K562 (cell line): ENCODE measurements around the gene DGCR2. TPM values are rescaled to one million over a fixed set of nuclear protein-coding genes. Genes with fewer than 3 reads are reported as not detected.
A peak's percentile ranks its signal among the peaks of the same experiment; 100 is the strongest.

Experiments used
- CBX3 ChIP-seq, 2 experiments: IDR thresholded peaks; 1 replicate in 1 of 2; 2 replicates in 1 of 2; pipeline ENCODE4 v1.6.1; 2012; ENCODE audit warnings: inconsistent platforms in 2 of 2, low read length in 2 of 2, borderline replicate concordance in 1 of 2, control low read depth in 1 of 2
- FOXP1 ChIP-seq: sonication (generic); formaldehyde crosslinking; IDR thresholded peaks from 2 replicates; pipeline ENCODE4 v1.8.0; 2022; ENCODE audit warnings: mild to moderate bottlenecking, missing genetic modification reagents
- HCFC1 ChIP-seq: IDR thresholded peaks from 2 replicates; pipeline ENCODE4 v1.6.1; 2012; ENCODE audit warnings: low read depth, low read length, improper control_type of control experiment
- RB1 ChIP-seq: fragments of 450-650 bp; IDR thresholded peaks from 2 replicates; pipeline ENCODE4 v1.6.1; 2017; ENCODE audit warnings: low read depth, mild to moderate bottlenecking
- SMARCA4 ChIP-seq: fragments of 450-650 bp; IDR thresholded peaks from 2 replicates; pipeline ENCODE4 v1.6.1; 2016
- SUPT5H ChIP-seq: fragments of 450-650 bp; IDR thresholded peaks from 2 replicates; pipeline ENCODE4 v1.6.1; 2016
- TAF9B ChIP-seq: fragments of 450-650 bp; IDR thresholded peaks from 2 replicates; pipeline ENCODE4 v1.6.1; 2018; ENCODE audit warnings: mild to moderate bottlenecking; ENCODE audit not compliant: partially characterized antibody
- TEAD2 ChIP-seq: fragments of 450-650 bp; IDR thresholded peaks from 2 replicates; pipeline ENCODE4 v1.6.1; 2016; ENCODE audit warnings: missing genetic modification characterization, control low read depth, missing compliant biosample characterization
- TSC22D4 ChIP-seq: fragments of 450-650 bp; IDR thresholded peaks from 2 replicates; pipeline ENCODE4 v1.6.1; 2016; ENCODE audit warnings: missing genetic modification characterization, missing biosample characterization, control low read depth
- ZNF354B ChIP-seq: fragments of 250-450 bp; sonication (Bioruptor Pico); IDR thresholded peaks from 2 replicates; pipeline ENCODE4 v1.4.0; 2020
- polyA plus RNA-seq, 8 experiments: library from polyadenylated mRNA; depleted of rRNA in 4 of 8; stranded (reverse) in 5 of 8; unstranded in 3 of 8; fragments of >200 nt; fragmentation: Nextera tagmentation in 2 of 8; fragmentation: Illumina TruSeq in 1 of 8; extraction: Ambion mirVana in 2 of 8; extraction: Trizol in 1 of 8; gene quantifications; 2 replicates each; pipeline versions ENCODE4 v1.2.1 to v1.2.3, GENCODE V29; 2011 to 2014; ENCODE audit warnings: inconsistent platforms in 1 of 8, missing spikeins in 1 of 8
- total RNA-seq, 7 experiments: library from RNA; depleted of rRNA in 6 of 7; stranded (reverse); fragments of >200 nt in 6 of 7; fragmentation: Illumina TruSeq in 2 of 7; extraction: Trizol in 2 of 7; gene quantifications; 2 replicates each; pipeline versions ENCODE4 v1.2.1 to v1.2.3, GENCODE V29; 2011 to 2021; ENCODE audit warnings: low replicate concordance in 1 of 7
- TF ChIP-seq, protein P1 (sequence below): fragments of 200-800 bp; sonication (Bioruptor generic); IDR thresholded peaks from 2 replicates; pipeline ENCODE4 v1.6.1; 2016; ENCODE audit warnings: missing genetic modification characterization, missing compliant biosample characterization
- TF ChIP-seq, protein P2 (sequence below): fragments of 250-450 bp; sonication (Bioruptor Pico); IDR thresholded peaks from 2 replicates; pipeline ENCODE4 v1.8.0; 2021; ENCODE audit warnings: moderate library complexity, mild to moderate bottlenecking, inconsistent platforms
- TF ChIP-seq, protein P3 (sequence below): sonication (generic); formaldehyde crosslinking; IDR thresholded peaks from 2 replicates; pipeline ENCODE4 v1.8.0; 2022; ENCODE audit warnings: mild to moderate bottlenecking, missing genetic modification reagents, borderline replicate concordance
- TF ChIP-seq, protein P4 (sequence below), 2 experiments: fragments of 450-650 bp in 1 of 2; sonication (generic) in 1 of 2; formaldehyde crosslinking in 1 of 2; IDR thresholded peaks in 1 of 2; conservative IDR thresholded peaks in 1 of 2; 2 replicates each; pipeline versions ENCODE4 v1.6.1 to v1.8.1; 2016 to 2023; ENCODE audit warnings: mild to moderate bottlenecking in 2 of 2, moderate library complexity in 2 of 2, inconsistent platforms in 1 of 2, missing genetic modification reagents in 1 of 2
- TF ChIP-seq, protein P5 (sequence below): sonication (generic); formaldehyde crosslinking; IDR thresholded peaks from 2 replicates; pipeline ENCODE4 v1.8.1; 2023; ENCODE audit warnings: mild to moderate bottlenecking, missing genetic modification reagents

Gene DGCR2
- total and polyA plus RNA-seq, 9 of the 15 experiments (the other 6 are each of a cell fraction or from before 2014, with no cell fraction given) = 0.69 to 101 (median 56.4) TPM

DNA sequence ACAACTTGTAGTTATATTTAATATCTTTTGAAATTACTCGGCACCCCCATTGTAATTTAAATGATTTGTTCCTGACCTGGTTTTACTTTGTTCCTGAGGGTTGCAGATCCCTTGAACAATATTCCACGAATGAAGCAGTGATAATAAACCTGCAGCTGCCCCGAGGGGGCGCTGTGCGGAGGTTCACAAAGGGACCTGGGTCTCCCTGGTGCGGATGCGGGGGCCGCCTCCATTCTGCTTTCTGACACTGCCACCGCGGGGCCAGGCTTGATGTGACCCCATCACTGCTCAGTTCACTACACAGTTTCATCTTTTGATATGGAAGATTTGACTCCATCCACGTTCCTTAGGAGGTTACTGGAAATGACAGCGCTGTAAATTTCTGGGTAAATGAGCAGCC lies 123.2 kb downstream of the DGCR2 start (continued):
- TF ChIP-seq, protein P1, sequence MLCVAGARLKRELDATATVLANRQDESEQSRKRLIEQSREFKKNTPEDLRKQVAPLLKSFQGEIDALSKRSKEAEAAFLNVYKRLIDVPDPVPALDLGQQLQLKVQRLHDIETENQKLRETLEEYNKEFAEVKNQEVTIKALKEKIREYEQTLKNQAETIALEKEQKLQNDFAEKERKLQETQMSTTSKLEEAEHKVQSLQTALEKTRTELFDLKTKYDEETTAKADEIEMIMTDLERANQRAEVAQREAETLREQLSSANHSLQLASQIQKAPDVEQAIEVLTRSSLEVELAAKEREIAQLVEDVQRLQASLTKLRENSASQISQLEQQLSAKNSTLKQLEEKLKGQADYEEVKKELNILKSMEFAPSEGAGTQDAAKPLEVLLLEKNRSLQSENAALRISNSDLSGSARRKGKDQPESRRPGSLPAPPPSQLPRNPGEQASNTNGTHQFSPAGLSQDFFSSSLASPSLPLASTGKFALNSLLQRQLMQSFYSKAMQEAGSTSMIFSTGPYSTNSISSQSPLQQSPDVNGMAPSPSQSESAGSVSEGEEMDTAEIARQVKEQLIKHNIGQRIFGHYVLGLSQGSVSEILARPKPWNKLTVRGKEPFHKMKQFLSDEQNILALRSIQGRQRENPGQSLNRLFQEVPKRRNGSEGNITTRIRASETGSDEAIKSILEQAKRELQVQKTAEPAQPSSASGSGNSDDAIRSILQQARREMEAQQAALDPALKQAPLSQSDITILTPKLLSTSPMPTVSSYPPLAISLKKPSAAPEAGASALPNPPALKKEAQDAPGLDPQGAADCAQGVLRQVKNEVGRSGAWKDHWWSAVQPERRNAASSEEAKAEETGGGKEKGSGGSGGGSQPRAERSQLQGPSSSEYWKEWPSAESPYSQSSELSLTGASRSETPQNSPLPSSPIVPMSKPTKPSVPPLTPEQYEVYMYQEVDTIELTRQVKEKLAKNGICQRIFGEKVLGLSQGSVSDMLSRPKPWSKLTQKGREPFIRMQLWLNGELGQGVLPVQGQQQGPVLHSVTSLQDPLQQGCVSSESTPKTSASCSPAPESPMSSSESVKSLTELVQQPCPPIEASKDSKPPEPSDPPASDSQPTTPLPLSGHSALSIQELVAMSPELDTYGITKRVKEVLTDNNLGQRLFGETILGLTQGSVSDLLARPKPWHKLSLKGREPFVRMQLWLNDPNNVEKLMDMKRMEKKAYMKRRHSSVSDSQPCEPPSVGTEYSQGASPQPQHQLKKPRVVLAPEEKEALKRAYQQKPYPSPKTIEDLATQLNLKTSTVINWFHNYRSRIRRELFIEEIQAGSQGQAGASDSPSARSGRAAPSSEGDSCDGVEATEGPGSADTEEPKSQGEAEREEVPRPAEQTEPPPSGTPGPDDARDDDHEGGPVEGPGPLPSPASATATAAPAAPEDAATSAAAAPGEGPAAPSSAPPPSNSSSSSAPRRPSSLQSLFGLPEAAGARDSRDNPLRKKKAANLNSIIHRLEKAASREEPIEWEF (CRISPR knock-in tag) = 0 out of 2 replicates have a peak, but pooled peaks have one; percentile 41
- TF ChIP-seq, protein P2, sequence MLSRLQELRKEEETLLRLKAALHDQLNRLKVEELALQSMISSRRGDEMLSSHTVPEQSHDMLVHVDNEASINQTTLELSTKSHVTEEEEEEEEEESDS (CRISPR knock-in tag) = no peak
- no peak for TF ChIP-seq CBX3 (IDR thresholded peaks at IDR 0.05; ENCODE audit: borderline replicate concordance in 1 of 2, low read length in 2 of 2)
- TF ChIP-seq, protein P3, sequence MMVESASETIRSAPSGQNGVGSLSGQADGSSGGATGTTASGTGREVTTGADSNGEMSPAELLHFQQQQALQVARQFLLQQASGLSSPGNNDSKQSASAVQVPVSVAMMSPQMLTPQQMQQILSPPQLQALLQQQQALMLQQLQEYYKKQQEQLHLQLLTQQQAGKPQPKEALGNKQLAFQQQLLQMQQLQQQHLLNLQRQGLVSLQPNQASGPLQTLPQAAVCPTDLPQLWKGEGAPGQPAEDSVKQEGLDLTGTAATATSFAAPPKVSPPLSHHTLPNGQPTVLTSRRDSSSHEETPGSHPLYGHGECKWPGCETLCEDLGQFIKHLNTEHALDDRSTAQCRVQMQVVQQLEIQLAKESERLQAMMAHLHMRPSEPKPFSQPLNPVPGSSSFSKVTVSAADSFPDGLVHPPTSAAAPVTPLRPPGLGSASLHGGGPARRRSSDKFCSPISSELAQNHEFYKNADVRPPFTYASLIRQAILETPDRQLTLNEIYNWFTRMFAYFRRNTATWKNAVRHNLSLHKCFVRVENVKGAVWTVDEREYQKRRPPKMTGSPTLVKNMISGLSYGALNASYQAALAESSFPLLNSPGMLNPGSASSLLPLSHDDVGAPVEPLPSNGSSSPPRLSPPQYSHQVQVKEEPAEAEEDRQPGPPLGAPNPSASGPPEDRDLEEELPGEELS (CRISPR knock-in tag) = no peak
- no peak for TF ChIP-seq TAF9B
- TF ChIP-seq SUPT5H = no peak
- TF ChIP-seq FOXP1 (CRISPR knock-in tag) = peak; percentile 32; the same call in 1 of the 2 replicates
- peak; percentile 62; the same call in 1 of the 2 replicates for TF ChIP-seq SMARCA4
- TF ChIP-seq HCFC1 = peak; percentile 43; the same call in 1 of the 2 replicates
- TF ChIP-seq TEAD2 = no peak
- peak; percentile 39; the same call in 1 of the 2 replicates for TF ChIP-seq RB1
- TF ChIP-seq TSC22D4 (tag) = no peak
- TF ChIP-seq, protein P4, sequence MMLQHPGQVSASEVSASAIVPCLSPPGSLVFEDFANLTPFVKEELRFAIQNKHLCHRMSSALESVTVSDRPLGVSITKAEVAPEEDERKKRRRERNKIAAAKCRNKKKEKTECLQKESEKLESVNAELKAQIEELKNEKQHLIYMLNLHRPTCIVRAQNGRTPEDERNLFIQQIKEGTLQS (IDR thresholded peaks at IDR 0.05) = no peak
- TF ChIP-seq, protein P4 (CRISPR knock-in tag; conservative IDR thresholded peaks at IDR 0.05) = peak; percentile 57
- no peak for TF ChIP-seq ZNF354B
- TF ChIP-seq, protein P5, sequence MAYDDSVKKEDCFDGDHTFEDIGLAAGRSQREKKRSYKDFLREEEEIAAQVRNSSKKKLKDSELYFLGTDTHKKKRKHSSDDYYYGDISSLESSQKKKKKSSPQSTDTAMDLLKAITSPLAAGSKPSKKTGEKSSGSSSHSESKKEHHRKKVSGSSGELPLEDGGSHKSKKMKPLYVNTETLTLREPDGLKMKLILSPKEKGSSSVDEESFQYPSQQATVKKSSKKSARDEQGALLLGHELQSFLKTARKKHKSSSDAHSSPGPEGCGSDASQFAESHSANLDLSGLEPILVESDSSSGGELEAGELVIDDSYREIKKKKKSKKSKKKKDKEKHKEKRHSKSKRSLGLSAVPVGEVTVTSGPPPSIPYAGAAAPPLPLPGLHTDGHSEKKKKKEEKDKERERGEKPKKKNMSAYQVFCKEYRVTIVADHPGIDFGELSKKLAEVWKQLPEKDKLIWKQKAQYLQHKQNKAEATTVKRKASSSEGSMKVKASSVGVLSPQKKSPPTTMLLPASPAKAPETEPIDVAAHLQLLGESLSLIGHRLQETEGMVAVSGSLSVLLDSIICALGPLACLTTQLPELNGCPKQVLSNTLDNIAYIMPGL (CRISPR knock-in tag) = 0 out of 2 replicates have a peak, but pooled peaks have one; percentile 36
